ENCODE measurements around the gene CCDC186.

DNA sequence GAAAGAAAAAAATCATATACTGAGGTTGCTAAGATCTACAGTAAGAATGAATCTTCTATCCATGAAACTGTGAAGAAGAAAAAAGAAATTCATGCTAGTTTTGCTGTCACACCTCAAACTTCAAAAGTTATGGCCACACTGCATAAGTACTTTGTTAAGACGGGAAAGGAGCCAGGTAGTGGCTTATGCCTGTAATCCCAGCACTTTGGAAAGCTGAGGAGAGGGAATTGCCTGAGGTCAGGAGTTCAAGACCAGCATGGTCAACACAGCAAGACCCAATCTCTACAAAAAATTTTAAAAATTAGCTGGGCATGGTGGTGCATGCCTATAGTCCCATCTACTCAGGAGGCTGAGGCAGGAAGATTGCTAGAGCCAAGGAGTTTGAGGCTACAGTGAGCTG lies 22.1 kb downstream of the CCDC186 start:
- TF ChIP-seq, protein P1, sequence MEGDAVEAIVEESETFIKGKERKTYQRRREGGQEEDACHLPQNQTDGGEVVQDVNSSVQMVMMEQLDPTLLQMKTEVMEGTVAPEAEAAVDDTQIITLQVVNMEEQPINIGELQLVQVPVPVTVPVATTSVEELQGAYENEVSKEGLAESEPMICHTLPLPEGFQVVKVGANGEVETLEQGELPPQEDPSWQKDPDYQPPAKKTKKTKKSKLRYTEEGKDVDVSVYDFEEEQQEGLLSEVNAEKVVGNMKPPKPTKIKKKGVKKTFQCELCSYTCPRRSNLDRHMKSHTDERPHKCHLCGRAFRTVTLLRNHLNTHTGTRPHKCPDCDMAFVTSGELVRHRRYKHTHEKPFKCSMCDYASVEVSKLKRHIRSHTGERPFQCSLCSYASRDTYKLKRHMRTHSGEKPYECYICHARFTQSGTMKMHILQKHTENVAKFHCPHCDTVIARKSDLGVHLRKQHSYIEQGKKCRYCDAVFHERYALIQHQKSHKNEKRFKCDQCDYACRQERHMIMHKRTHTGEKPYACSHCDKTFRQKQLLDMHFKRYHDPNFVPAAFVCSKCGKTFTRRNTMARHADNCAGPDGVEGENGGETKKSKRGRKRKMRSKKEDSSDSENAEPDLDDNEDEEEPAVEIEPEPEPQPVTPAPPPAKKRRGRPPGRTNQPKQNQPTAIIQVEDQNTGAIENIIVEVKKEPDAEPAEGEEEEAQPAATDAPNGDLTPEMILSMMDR (IDR thresholded peaks at IDR 0.05; ENCODE audit: low read length), result no peak
- no peak for TF ChIP-seq EZH2phosphoT487 (IDR thresholded peaks at IDR 0.05; ENCODE audit: low read length)
- no peak for TF ChIP-seq EZH2 (optimal IDR thresholded peaks at IDR 0.05; ENCODE audit: low read depth, low read length)

All from MM.1S (cell line).